GM18517 (cell line): ENCODE measurements around the gene SWI5.
"Not testable (repeated sequence)": the region's sequence is repeated elsewhere in the genome, so short reads cannot be mapped to it uniquely, and the experiment has no call there.

Source experiments
- ATAC-seq: cut with Tn5 transposase; IDR thresholded peaks from one replicate; pipeline ENCODE4 v1.9.1; 2021; ENCODE audit warnings: mild to moderate bottlenecking, moderate library complexity; ENCODE audit not compliant: unreplicated experiment

The SWI5 gene

GRCh38 chr9:128276574-128277270 lies 646 bp downstream of the SWI5 start:
- ATAC-seq: no peak

- ATAC-seq: not testable (repeated sequence)
Measured at GRCh38 chr9:128279088-128280073, 3.3 kb downstream of the SWI5 start.

- ATAC-seq: no peak
Measured at GRCh38 chr9:128280084-128280622, 4.1 kb downstream of the SWI5 start.

GRCh38 chr9:128282500-128282899 lies 6.4 kb downstream of the SWI5 start:
- no peak for ATAC-seq

- ATAC-seq: no peak
Measured at GRCh38 chr9:128285033-128285784, 9.1 kb downstream of the SWI5 start.

- ATAC-seq: no peak
Measured at GRCh38 chr9:128286440-128286839, 10.4 kb downstream of the SWI5 start.

GRCh38 chr9:128288273-128289004 lies 12.4 kb downstream of the SWI5 start:
- no peak for ATAC-seq

- no peak for ATAC-seq
Measured at GRCh38 chr9:128292009-128292408, 15.9 kb downstream of the SWI5 start.

- no peak for ATAC-seq
Measured at GRCh38 chr9:128293091-128293490, 17.0 kb downstream of the SWI5 start.

GRCh38 chr9:128294142-128294541 lies 18.1 kb downstream of the SWI5 start:
- ATAC-seq: no peak

- no peak for ATAC-seq
Measured at GRCh38 chr9:128296340-128297220, 20.5 kb downstream of the SWI5 start.

GRCh38 chr9:128297221-128297773 lies 21.2 kb downstream of the SWI5 start:
- ATAC-seq: no peak

GRCh38 chr9:128298535-128299482 lies 22.7 kb downstream of the SWI5 start:
- no peak for ATAC-seq

GRCh38 chr9:128304136-128304970 lies 28.3 kb downstream of the SWI5 start:
- no peak for ATAC-seq

- no peak for ATAC-seq
Measured at GRCh38 chr9:128304971-128305288, 28.9 kb downstream of the SWI5 start.

- ATAC-seq: no peak
Measured at GRCh38 chr9:128309551-128309950, 33.5 kb downstream of the SWI5 start.

GRCh38 chr9:128310461-128310860 lies 34.4 kb downstream of the SWI5 start:
- ATAC-seq: no peak
